OCI-LY7 (cell line): Measurements from ENCODE around the gene RNF220.

Experiments
- CTCF ChIP-seq: fragments of 200-600 bp; sonication (generic); conservative IDR thresholded peaks from 2 replicates; pipeline ENCODE4 v1.5.1; 2014; ENCODE audit warnings: mild to moderate bottlenecking, antibody characterized with exemption, low read length, moderate library complexity, mixed read lengths
- EZH2phosphoT487 ChIP-seq: fragments of 200-600 bp; sonication (generic); IDR thresholded peaks from 2 replicates; pipeline ENCODE4 v1.6.1; 2018; ENCODE audit warnings: low read depth, borderline replicate concordance, mild to moderate bottlenecking, mixed run types, antibody characterized with exemption, low read length, moderate library complexity, mixed read lengths

DNA sequence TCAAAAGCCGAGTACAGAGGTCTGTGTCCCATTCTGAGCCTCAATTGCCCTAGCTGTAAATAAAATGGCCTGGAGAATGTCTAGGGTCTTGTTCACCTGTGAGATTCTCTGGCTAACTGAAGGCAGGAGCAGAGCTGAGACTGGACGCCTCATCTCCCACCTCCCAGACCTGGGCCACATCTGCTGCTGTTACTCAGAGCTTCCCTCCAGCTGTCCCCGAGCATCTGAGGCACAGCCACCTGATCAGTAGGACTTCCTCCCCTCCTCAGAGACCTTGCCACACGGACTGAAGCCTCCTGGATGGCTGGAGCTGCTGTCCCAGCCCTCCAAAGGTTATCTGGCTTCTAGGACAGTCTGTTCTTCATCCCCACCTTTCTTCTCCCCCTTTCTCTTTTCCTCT, 206.8 kb downstream of the RNF220 start:
- TF ChIP-seq CTCF (no peak), EZH2phosphoT487 (no peak)
